GM12878 (cell line): ENCODE results near the gene LRP10. TPM values are rescaled to one million over a fixed set of nuclear protein-coding genes. Genes with fewer than 3 reads are reported as not detected.

ENCODE experiments used
- ATAC-seq: fragments of 200-7000 bp; cut with Tn5 transposase; 3 replicates; pipeline ENCODE4 v1.9.1; 2020; ENCODE audit warnings: mild to moderate bottlenecking, moderate library complexity
- BruUV-seq: library from RNA; stranded (reverse); fragments of 400-500 nt; replicated peaks from 2 replicates; lab custom pipeline; 2021; lab: Mats Ljungman, UMichigan
- CTCF ChIA-PET: fragments of 300-600 bp; sonication (Branson Sonifier 250); formaldehyde crosslinking; extraction: SDS; loops from one replicate; lab custom pipeline; 2021; ENCODE audit warnings: inconsistent platforms; lab: Yijun Ruan, JAX
- POLR2A ChIA-PET: fragments of 350-600 bp; formaldehyde crosslinking; extraction: SDS; loops from one replicate; lab custom pipeline; 2021; ENCODE audit warnings: inconsistent platforms; lab: Charles Lee
- RAD21 ChIA-PET: fragments of 300-600 bp; sonication (Branson Sonifier 250); formaldehyde crosslinking; loops from one replicate; lab custom pipeline; 2023; ENCODE audit warnings: antibody characterized with exemption; ENCODE audit not compliant: unreplicated experiment; lab: Charles Lee
- SMC1A ChIA-PET: fragments of 300-600 bp; sonication (Branson Sonifier 250); formaldehyde crosslinking; loops from one replicate; lab custom pipeline; 2023; ENCODE audit not compliant: unreplicated experiment, uncharacterized antibody; lab: Charles Lee
- DNase-seq: peaks from one replicate; pipeline ENCODE4 v3.0.0-alpha.2; 2011; ENCODE audit warnings: low read depth, low spot score
- FAIRE-seq: peaks from 3 replicates; lab custom pipeline; 2011; peaks lifted over from hg19 to GRCh38; lab: Jason Lieb, UNC
- H2AFZ ChIP-seq: 2 replicates; pipeline ENCODE4 v1.6.0; 2011; ENCODE audit warnings: low read depth, low read length, control low read depth; ENCODE audit not compliant: control insufficient read depth
- H3K27ac ChIP-seq: 2 replicates; pipeline ENCODE4 v1.5.1; 2011; ENCODE audit warnings: control low read depth; ENCODE audit not compliant: control insufficient read depth, insufficient read depth
- H3K27me3 ChIP-seq, 2 experiments: replicated peaks in 1 of 2; 2 replicates each; pipeline versions ENCODE4 v1.6.0 to v1.6.1; 2011; ENCODE audit warnings: low read length in 1 of 2; ENCODE audit not compliant: control insufficient read depth in 2 of 2, insufficient read depth in 2 of 2
- H3K36me3 ChIP-seq, 2 experiments: 2 replicates each; pipeline ENCODE4 v1.5.1; 2011; ENCODE audit warnings: low read length in 1 of 2; ENCODE audit not compliant: control insufficient read depth in 2 of 2, insufficient read depth in 2 of 2
- H3K4me1 ChIP-seq: 2 replicates; pipeline ENCODE4 v1.6.1; 2011; ENCODE audit warnings: mild to moderate bottlenecking, low read length, moderate library complexity, mixed read lengths; ENCODE audit not compliant: control insufficient read depth, insufficient read depth
- H3K4me2 ChIP-seq: 2 replicates; pipeline ENCODE4 v1.6.0; 2011; ENCODE audit warnings: control low read depth; ENCODE audit not compliant: control insufficient read depth, insufficient read depth
- H3K4me3 ChIP-seq: fragments of 200-600 bp; sonication (generic); 2 replicates; pipeline ENCODE4 v1.5.1; 2016
- H3K79me2 ChIP-seq: 2 replicates; pipeline ENCODE4 v1.6.0; 2011; ENCODE audit warnings: low read length; ENCODE audit not compliant: control insufficient read depth, insufficient read depth
- H3K9ac ChIP-seq: 2 replicates; pipeline ENCODE4 v1.8.0; 2011; ENCODE audit warnings: low read length, control low read depth, mixed read lengths; ENCODE audit not compliant: control insufficient read depth, insufficient read depth
- H3K9me3 ChIP-seq: replicated peaks from 3 replicates; pipeline ENCODE4 v1.5.1; 2011; ENCODE audit warnings: mild to moderate bottlenecking, low read length; ENCODE audit not compliant: control insufficient read depth, insufficient read depth
- H4K20me1 ChIP-seq: 2 replicates; pipeline ENCODE4 v1.6.0; 2011; ENCODE audit not compliant: control insufficient read depth, insufficient read depth
- CREM ChIP-seq: IDR thresholded peaks from 2 replicates; pipeline ENCODE4 v1.6.1; 2014; ENCODE audit warnings: antibody characterized with exemption, low read depth
- HDGF ChIP-seq: fragments of 450-650 bp; IDR thresholded peaks from 2 replicates; pipeline ENCODE4 v1.6.1; 2016; ENCODE audit warnings: antibody characterized with exemption
- IKZF1 ChIP-seq: fragments of 450-650 bp; conservative IDR thresholded peaks from 2 replicates; pipeline ENCODE4 v1.6.1; 2017; ENCODE audit warnings: antibody characterized with exemption, mild to moderate bottlenecking
- IRF4 ChIP-seq: IDR thresholded peaks from 2 replicates; pipeline ENCODE4 v1.6.1; 2011; ENCODE audit warnings: low read depth, low read length
- JUNB ChIP-seq: IDR thresholded peaks from 2 replicates; pipeline ENCODE4 v1.6.1; 2016; ENCODE audit warnings: antibody characterized with exemption, mild to moderate bottlenecking
- MAX ChIP-seq: IDR thresholded peaks from 2 replicates; pipeline ENCODE4 v1.6.1; 2012; ENCODE audit warnings: low read depth, low read length, improper control_type of control experiment
- MEF2B ChIP-seq: fragments of 450-650 bp; IDR thresholded peaks from 2 replicates; pipeline ENCODE4 v1.6.1; 2018; ENCODE audit warnings: mild to moderate bottlenecking, moderate library complexity; ENCODE audit not compliant: partially characterized antibody, poor library complexity, severe bottlenecking
- MTA3 ChIP-seq: IDR thresholded peaks from 2 replicates; pipeline ENCODE4 v1.6.1; 2012; ENCODE audit warnings: low read length, inconsistent platforms, borderline replicate concordance
- NR2C1 ChIP-seq: fragments of 450-650 bp; IDR thresholded peaks from 2 replicates; pipeline ENCODE4 v1.6.1; 2017; ENCODE audit warnings: antibody characterized with exemption, mild to moderate bottlenecking, moderate library complexity
- PML ChIP-seq: IDR thresholded peaks from 2 replicates; pipeline ENCODE4 v1.6.1; 2012; ENCODE audit warnings: low read length, inconsistent platforms
- POLR2A ChIP-seq: IDR thresholded peaks from 2 replicates; pipeline ENCODE4 v1.6.1; 2011; ENCODE audit warnings: low read depth, mild to moderate bottlenecking, low read length
- POLR2AphosphoS2 ChIP-seq: IDR thresholded peaks from 2 replicates; pipeline ENCODE4 v1.6.1; 2011; ENCODE audit warnings: low read depth, mild to moderate bottlenecking, low read length, improper control_type of control experiment, moderate library complexity
- RAD51 ChIP-seq: fragments of 450-650 bp; IDR thresholded peaks from 2 replicates; pipeline ENCODE4 v1.6.1; 2016; ENCODE audit warnings: moderate library complexity, mild to moderate bottlenecking, inconsistent platforms
- SMARCA5 ChIP-seq: fragments of 450-650 bp; IDR thresholded peaks from 2 replicates; pipeline ENCODE4 v1.6.1; 2017; ENCODE audit warnings: mild to moderate bottlenecking
- TCF12 ChIP-seq: IDR thresholded peaks from 2 replicates; pipeline ENCODE4 v1.6.1; 2011; ENCODE audit warnings: low read depth, mild to moderate bottlenecking, low read length
- TCF7 ChIP-seq: IDR thresholded peaks from 2 replicates; pipeline ENCODE4 v1.6.1; 2014; ENCODE audit warnings: antibody characterized with exemption, borderline replicate concordance
- ZNF622 ChIP-seq: fragments of 450-650 bp; IDR thresholded peaks from 2 replicates; pipeline ENCODE4 v1.6.1; 2017; ENCODE audit warnings: mild to moderate bottlenecking, inconsistent platforms
- WGBS: methylation state at CpG from one replicate; pipeline ENCODE4 v1.1.6; 2016; ENCODE audit warnings: low lambda C conversion rate; ENCODE audit not compliant: insufficient replicate concordance, insufficient coverage; ENCODE audit errors: missing lambda C conversion rate; 5-methylcytosine and 5-hydroxymethylcytosine counted together
- in situ Hi-C: fragments of 300-500 bp; cut with MboI; formaldehyde crosslinking; loops from 9 replicates; pipeline ENCODE4 v1.14.3; 2018; ENCODE audit warnings: mixed read lengths
- intact Hi-C: fragments of 100-400 bp; cut with micrococcal nuclease; formaldehyde crosslinking; loops from one replicate; pipeline ENCODE4 v1.14.2; 2022; ENCODE audit not compliant: unreplicated experiment
- polyA plus RNA-seq, 11 experiments: library from polyadenylated mRNA; depleted of rRNA in 4 of 11; unstranded in 6 of 11; stranded (reverse) in 5 of 11; fragments of >200 nt; fragmentation: Nextera tagmentation in 4 of 11; fragmentation: Illumina TruSeq in 1 of 11; extraction: Ambion mirVana in 4 of 11; extraction: Trizol in 1 of 11; gene quantifications; 1 replicate in 1 of 11; 2 replicates in 10 of 11; pipeline versions ENCODE4 v1.2.1 to v1.2.3, GENCODE V29; 2011 to 2016; ENCODE audit warnings: inconsistent platforms in 2 of 11, missing spikeins in 2 of 11, low read depth in 1 of 11
- total RNA-seq, 4 experiments: library from RNA; depleted of rRNA in 3 of 4; stranded (reverse); fragments of >200 nt in 3 of 4; fragmentation: Illumina TruSeq in 1 of 4; extraction: Trizol in 1 of 4; gene quantifications; 2 replicates each; pipeline versions ENCODE4 v1.2.1 to v1.2.3, GENCODE V29; 2013 to 2021
- TF ChIP-seq, protein P1 (sequence below): fragments of 450-650 bp; IDR thresholded peaks from 2 replicates; pipeline ENCODE4 v1.6.1; 2017; ENCODE audit warnings: mild to moderate bottlenecking
- TF ChIP-seq, protein P2 (sequence below): IDR thresholded peaks from 2 replicates; pipeline ENCODE4 v1.6.1; 2011; ENCODE audit warnings: borderline replicate concordance, low read depth, mild to moderate bottlenecking, moderate library complexity, mixed read lengths, low read length; ENCODE audit not compliant: insufficient read depth; ENCODE audit errors: extremely low read length
- TF ChIP-seq, protein P3 (sequence below): fragments of 450-650 bp; IDR thresholded peaks from 2 replicates; pipeline ENCODE4 v1.6.1; 2017; ENCODE audit warnings: borderline replicate concordance

LRP10 gene
- total and polyA plus RNA-seq, 10 of the 15 experiments (the other 5 are each of a cell fraction or from before 2014, with no cell fraction given), result 3.0 to 56.9 (median 20.9) TPM

- BruUV-seq, result no TSS peak
- CTCF ChIA-PET, result interaction anchor here (0.6 to 10.8 kb wide), 10 partner anchors 9 to 329 kb away, joined by 3 to 174 read pairs (median 4); partner anchors contain the start of genes LRP10 and RBM23
- TF ChIP-seq IRF4 (no peak), TCF12 (peak; percentile 37; the same call in 1 of the 2 replicates), TCF7 (no peak), MAX (peak; percentile 91), MTA3 (no peak), NR2C1 (peak; percentile 48; the same call in 1 of the 2 replicates), CREM (peak; percentile 14; the same call in 1 of the 2 replicates), MEF2B (peak; percentile 73), HDGF (peak; percentile 2), POLR2AphosphoS2 (no peak; the same call in 1 of the 2 replicates), PML (peak; percentile 18; the same call in 1 of the 2 replicates), JUNB (no peak), ZNF622 (no peak), POLR2A (peak; percentile 79; the same call in 1 of the 2 replicates), RAD51 (no peak), SMARCA5 (peak; percentile 83), IKZF1 (peak; percentile 69)
- TF ChIP-seq, protein P1, sequence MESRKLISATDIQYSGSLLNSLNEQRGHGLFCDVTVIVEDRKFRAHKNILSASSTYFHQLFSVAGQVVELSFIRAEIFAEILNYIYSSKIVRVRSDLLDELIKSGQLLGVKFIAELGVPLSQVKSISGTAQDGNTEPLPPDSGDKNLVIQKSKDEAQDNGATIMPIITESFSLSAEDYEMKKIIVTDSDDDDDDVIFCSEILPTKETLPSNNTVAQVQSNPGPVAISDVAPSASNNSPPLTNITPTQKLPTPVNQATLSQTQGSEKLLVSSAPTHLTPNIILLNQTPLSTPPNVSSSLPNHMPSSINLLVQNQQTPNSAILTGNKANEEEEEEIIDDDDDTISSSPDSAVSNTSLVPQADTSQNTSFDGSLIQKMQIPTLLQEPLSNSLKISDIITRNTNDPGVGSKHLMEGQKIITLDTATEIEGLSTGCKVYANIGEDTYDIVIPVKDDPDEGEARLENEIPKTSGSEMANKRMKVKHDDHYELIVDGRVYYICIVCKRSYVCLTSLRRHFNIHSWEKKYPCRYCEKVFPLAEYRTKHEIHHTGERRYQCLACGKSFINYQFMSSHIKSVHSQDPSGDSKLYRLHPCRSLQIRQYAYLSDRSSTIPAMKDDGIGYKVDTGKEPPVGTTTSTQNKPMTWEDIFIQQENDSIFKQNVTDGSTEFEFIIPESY, result no peak
- TF ChIP-seq, protein P2, sequence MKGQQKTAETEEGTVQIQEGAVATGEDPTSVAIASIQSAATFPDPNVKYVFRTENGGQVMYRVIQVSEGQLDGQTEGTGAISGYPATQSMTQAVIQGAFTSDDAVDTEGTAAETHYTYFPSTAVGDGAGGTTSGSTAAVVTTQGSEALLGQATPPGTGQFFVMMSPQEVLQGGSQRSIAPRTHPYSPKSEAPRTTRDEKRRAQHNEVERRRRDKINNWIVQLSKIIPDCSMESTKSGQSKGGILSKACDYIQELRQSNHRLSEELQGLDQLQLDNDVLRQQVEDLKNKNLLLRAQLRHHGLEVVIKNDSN, result no peak
- TF ChIP-seq, protein P3, sequence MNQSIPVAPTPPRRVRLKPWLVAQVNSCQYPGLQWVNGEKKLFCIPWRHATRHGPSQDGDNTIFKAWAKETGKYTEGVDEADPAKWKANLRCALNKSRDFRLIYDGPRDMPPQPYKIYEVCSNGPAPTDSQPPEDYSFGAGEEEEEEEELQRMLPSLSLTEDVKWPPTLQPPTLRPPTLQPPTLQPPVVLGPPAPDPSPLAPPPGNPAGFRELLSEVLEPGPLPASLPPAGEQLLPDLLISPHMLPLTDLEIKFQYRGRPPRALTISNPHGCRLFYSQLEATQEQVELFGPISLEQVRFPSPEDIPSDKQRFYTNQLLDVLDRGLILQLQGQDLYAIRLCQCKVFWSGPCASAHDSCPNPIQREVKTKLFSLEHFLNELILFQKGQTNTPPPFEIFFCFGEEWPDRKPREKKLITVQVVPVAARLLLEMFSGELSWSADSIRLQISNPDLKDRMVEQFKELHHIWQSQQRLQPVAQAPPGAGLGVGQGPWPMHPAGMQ, result no peak
Measured at GRCh38 chr14:22886500-22887259, 15.1 kb downstream of the LRP10 start.

More at GRCh38 chr14:22886500-22887259, 15.1 kb downstream of the LRP10 start:
- POLR2A ChIA-PET, result interaction anchor here (1.2 to 6.0 kb wide), 3 partner anchors 14 to 73 kb away, joined by 4 to 51 read pairs (median 45); partner anchors contain the start of genes LRP10 and RBM23
- DNase-seq (peak; percentile 45), FAIRE-seq (no peak), ATAC-seq (peak; percentile 72)
- Histone ChIP-seq H3K4me3 (peak overlapping the region; percentile 91), H3K79me2 (peaks cover 5% of the 10 kb centered on the region), H3K9me3 (no peaks in the 10 kb centered on the region), H3K4me1 (peaks cover 35% of the 10 kb centered on the region), H4K20me1 (no peaks in the 10 kb centered on the region), H3K36me3 (no peaks in the 10 kb centered on the region), H3K27ac (peak overlapping the region; percentile 86), H3K4me2 (peak overlapping the region; percentile 89), H3K9ac (peak overlapping the region; percentile 88), H3K27me3 (no peaks in the 10 kb centered on the region), H2AFZ (peak overlapping the region; percentile 84)
- 1% methylated on average over 72 of the region's 77 CpGs for WGBS
- SMC1A ChIA-PET, result interaction anchor here (0.7 to 9.5 kb wide), 5 partner anchors 9 to 134 kb away, joined by 3 to 110 read pairs (median 5); partner anchors contain the start of genes LRP10 and RBM23
- in situ Hi-C loops (no loop called here), intact Hi-C loops (loop anchor here (1.0 kb wide), 1 partner anchor 15 kb away; the partner anchor contains the start of gene LRP10)
- RAD21 ChIA-PET, result interaction anchor here (0.6 to 4.1 kb wide), 10 partner anchors 9 to 315 kb away, joined by 3 to 43 read pairs (median 4); partner anchors contain the start of genes LRP10, OXA1L and RBM23
